Stimulated activated memory B cell treated with anti-CD40 and anti-IgM and Interleukin-4, amounts not matched to agents 10 μg/mL and 1 μg/mL and 100 μg/mL, for 72 hours (primary cell): Measurements from ENCODE around the gene ITSN2.
"Not testable (repeated sequence)": the region's sequence is repeated elsewhere in the genome, so short reads cannot be mapped to it uniquely, and the experiment has no call there.

ENCODE experiments used
- ATAC-seq: fragments of 150-1000 bp; cut with Tn5 transposase; 2 replicates; pipeline ENCODE4 v1.10.0; 2021
- H3K27ac Mint-ChIP-seq: one replicate; pipeline ENCODE4 v1.8.0; 2022; ENCODE audit warnings: mild to moderate bottlenecking, mixed read lengths
- H3K27me3 Mint-ChIP-seq: one replicate; pipeline ENCODE4 v1.8.0; 2022; ENCODE audit warnings: mixed read lengths
- H3K36me3 Mint-ChIP-seq: one replicate; pipeline ENCODE4 v1.8.0; 2022; ENCODE audit warnings: mixed read lengths
- H3K4me1 Mint-ChIP-seq: one replicate; pipeline ENCODE4 v1.8.0; 2022; ENCODE audit warnings: mixed read lengths
- H3K4me3 Mint-ChIP-seq: one replicate; pipeline ENCODE4 v1.8.0; 2022; ENCODE audit warnings: mild to moderate bottlenecking, moderate library complexity, mixed read lengths
- H3K9me3 Mint-ChIP-seq: one replicate; pipeline ENCODE4 v1.8.0; 2022; ENCODE audit warnings: mixed read lengths

Gene ITSN2

DNA sequence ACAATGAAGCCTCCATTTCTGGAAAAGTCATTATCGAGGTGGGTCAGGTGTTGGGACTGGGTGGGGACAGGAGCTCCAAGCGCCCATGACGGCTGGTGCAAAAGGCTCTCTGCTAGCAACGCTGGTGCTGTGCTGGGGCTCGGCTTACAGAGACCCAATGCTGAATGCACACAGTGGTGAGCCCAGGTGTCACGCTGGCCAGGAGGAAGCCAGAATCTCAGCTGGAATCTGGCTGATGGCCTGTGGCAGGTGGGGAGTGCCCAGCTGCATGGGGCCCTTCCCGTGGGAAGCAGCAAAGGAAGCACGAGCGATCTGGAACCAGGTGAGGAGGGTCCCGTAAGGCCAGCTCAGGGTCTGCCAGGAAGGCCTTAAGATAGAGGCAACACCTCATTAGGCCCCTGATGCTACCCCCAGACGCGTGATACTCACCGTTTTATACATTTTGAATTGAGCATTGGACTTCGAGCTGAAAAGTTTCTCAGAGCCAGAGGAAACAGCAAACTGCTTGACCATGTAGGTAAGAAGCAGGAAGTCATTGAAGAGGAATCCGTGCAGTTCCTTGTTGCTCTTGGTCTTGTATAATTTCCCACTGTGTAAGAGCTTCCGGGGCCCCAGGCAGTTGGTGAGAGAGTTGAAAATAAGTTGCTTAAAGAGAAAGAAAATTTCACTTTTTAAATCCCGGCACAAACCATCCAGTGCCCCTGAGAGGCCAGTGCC is 150.8 kb downstream of the ITSN2 start:
- no peak overlapping the region for H3K4me3 Mint-ChIP-seq
- H3K36me3 Mint-ChIP-seq, result peaks cover 90% of the 10 kb centered on the region
- no peaks in the 10 kb centered on the region for H3K27me3 Mint-ChIP-seq
- no peaks in the 10 kb centered on the region for H3K9me3 Mint-ChIP-seq
- H3K4me1 Mint-ChIP-seq, result no peaks in the 10 kb centered on the region
- H3K27ac Mint-ChIP-seq, result no peak overlapping the region
- no peak for ATAC-seq

DNA sequence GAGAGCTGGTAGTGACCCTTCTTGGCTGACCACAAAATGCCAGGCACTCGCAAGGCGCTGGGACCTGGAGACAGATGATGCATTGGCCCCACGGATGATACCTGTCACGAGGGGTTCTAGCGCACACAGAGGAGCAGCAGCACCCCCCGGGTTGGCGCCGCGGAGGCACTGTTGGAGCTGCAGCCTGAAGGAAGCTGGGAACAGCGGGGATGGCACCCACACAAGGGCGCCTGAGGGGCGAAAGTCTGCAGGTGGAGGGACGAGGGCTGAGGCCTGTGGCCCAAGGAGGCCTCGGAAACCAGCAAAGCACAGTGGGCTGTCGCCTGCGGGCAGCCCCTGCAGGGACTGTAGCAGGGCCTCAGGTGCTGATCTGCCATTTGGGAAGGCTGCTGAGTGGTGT is 151.8 kb downstream of the ITSN2 start:
- peaks cover 97% of the 10 kb centered on the region for H3K36me3 Mint-ChIP-seq
- H3K4me3 Mint-ChIP-seq, result no peak overlapping the region
- H3K9me3 Mint-ChIP-seq, result no peaks in the 10 kb centered on the region
- H3K27me3 Mint-ChIP-seq, result no peaks in the 10 kb centered on the region
- H3K4me1 Mint-ChIP-seq, result no peaks in the 10 kb centered on the region
- no peak for ATAC-seq
- no peak overlapping the region for H3K27ac Mint-ChIP-seq

DNA sequence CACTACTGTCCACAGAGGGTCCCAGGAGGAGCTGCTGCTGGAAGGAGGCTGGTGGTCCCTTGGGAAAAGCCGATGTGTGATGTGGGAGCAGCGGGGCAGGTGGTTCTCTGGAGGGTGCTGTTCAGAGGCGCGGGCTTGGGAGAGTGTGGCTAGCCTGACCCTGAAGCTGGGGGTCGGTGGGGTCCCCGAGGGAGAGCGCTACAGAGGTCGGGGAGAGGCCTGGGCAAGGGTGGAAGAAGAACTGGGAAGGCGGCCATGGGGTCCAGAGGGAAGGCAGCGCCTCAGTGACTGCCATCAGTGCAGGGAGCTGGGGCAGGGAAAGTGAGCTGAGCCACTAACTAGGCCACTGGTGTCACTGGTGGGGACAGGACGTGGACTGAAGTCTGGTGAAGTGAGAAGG is 153.0 kb downstream of the ITSN2 start:
- H3K4me1 Mint-ChIP-seq, result no peaks in the 10 kb centered on the region
- H3K27me3 Mint-ChIP-seq, result no peaks in the 10 kb centered on the region
- peaks cover 95% of the 10 kb centered on the region for H3K36me3 Mint-ChIP-seq
- no peak overlapping the region for H3K4me3 Mint-ChIP-seq
- no peaks in the 10 kb centered on the region for H3K9me3 Mint-ChIP-seq
- no peak overlapping the region for H3K27ac Mint-ChIP-seq
- no peak for ATAC-seq

DNA sequence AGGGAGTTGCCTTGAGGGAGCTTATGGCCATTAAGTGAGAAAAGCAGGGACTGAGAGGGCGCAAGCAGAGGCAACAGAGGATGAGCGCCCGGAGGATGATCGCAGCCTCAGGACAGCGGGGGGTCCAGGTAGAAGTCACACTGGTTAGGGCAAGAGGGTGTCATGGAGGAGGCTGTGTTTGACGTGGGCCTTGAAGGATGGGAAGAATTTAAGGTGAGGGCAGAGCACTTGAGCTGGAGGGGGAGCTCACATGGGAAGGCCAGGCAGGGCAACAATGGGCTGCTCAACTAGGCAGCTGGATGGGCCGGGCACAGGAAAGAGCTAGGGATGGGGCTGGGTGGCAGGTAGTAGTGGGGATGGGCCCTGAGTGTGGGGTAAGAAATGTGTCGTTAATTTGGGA is 153.6 kb downstream of the ITSN2 start:
- no peaks in the 10 kb centered on the region for H3K27me3 Mint-ChIP-seq
- H3K4me1 Mint-ChIP-seq, result no peaks in the 10 kb centered on the region
- H3K9me3 Mint-ChIP-seq, result no peaks in the 10 kb centered on the region
- no peak overlapping the region for H3K27ac Mint-ChIP-seq
- peaks cover 95% of the 10 kb centered on the region for H3K36me3 Mint-ChIP-seq
- ATAC-seq, result no peak
- H3K4me3 Mint-ChIP-seq, result no peak overlapping the region

DNA sequence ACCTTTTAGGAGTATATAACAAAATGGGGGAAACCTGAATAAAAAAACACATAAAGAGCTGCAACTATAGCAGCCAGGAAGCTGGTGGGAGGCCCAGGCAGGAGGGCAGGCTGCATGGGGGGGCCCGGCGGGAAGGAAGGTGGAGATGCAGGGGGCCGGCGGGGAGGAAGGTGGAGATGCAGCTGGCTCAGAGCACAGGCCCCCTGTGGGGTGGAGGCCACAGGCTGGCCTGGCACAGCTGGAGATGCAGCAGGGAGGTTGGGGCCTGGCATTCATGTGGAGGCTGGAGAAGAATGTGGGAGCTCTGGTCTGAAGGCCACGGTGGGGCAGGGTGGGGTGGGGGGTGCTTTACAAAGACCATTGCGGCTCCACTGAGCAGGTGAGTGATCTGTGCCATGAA is 154.1 kb downstream of the ITSN2 start:
- H3K27ac Mint-ChIP-seq, result no peak overlapping the region
- ATAC-seq, result no peak
- no peak overlapping the region for H3K4me3 Mint-ChIP-seq
- no peaks in the 10 kb centered on the region for H3K4me1 Mint-ChIP-seq
- peaks cover 95% of the 10 kb centered on the region for H3K36me3 Mint-ChIP-seq
- no peaks in the 10 kb centered on the region for H3K9me3 Mint-ChIP-seq
- H3K27me3 Mint-ChIP-seq, result no peaks in the 10 kb centered on the region

DNA sequence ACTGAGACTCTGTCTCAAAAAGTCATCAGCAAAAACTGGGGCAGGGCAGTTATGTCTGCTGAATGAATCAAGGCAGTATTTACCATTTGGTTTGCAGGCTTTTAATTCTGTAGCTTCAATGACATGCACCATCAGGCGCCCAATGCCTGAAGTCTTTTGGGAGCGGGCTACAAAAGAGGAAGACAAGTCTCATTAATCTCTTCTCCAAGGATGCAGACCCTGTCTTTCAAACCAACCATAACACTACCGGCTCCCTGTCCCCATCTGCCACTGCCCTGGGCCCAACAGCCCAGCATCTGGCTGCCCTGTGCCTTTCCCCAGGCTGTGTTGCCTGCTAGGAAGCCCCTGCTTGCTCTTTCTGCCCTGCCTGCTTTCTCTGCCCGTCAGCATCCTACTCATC is 155.2 kb downstream of the ITSN2 start:
- H3K27me3 Mint-ChIP-seq, result no peaks in the 10 kb centered on the region
- ATAC-seq, result no peak
- no peak overlapping the region for H3K27ac Mint-ChIP-seq
- no peak overlapping the region for H3K4me3 Mint-ChIP-seq
- H3K9me3 Mint-ChIP-seq, result no peaks in the 10 kb centered on the region
- peaks cover 98% of the 10 kb centered on the region for H3K36me3 Mint-ChIP-seq
- peaks cover 2% of the 10 kb centered on the region for H3K4me1 Mint-ChIP-seq

DNA sequence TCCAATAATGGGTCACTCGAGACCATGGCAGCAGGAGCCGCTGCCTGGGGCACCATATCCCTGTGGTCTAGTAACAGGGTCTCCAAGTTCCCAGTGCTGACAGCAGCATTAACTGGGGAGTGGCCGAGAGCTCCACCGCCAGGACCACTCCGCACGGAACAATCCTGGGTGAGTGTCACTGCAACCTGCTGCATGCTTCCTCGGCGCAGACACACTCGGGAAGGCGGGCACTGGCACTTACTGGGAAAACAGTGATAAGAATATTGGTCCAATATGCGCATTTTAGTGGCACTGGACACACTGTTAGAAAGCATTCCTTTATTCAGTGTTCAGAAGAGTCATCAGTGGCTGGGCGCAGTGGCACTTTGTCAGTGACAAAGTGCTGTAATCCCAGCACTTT is 155.8 kb downstream of the ITSN2 start:
- H3K9me3 Mint-ChIP-seq, result no peaks in the 10 kb centered on the region

DNA sequence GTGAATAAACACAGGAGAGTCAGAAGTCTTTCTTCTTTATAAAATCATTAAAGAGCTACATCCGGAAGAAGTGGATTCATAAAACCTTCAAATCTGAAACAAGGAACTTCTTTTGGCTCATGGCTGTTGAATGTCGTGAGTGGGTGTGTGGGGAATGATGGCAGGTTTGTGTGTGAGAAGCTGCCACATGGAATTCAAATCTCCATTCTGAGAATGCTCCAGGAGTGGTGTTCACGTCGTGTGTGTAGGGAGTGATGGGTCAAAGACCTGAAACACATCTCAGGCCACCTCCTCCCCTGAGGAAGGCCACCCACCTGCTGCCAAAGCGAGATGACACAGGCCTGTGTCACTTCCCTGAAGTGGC is 156.6 kb downstream of the ITSN2 start:
- Mint-ChIP-seq H3K4me1 (peaks cover 6% of the 10 kb centered on the region), H3K4me3 (no peak overlapping the region), H3K36me3 (peaks cover 90% of the 10 kb centered on the region), H3K27ac (no peak overlapping the region), H3K27me3 (no peaks in the 10 kb centered on the region), H3K9me3 (no peaks in the 10 kb centered on the region)
- no peak for ATAC-seq

More for the DNA sequence above, 155.8 kb downstream of the ITSN2 start:
- H3K27me3 Mint-ChIP-seq, result no peaks in the 10 kb centered on the region
- no peak overlapping the region for H3K4me3 Mint-ChIP-seq
- no peak for ATAC-seq
- H3K4me1 Mint-ChIP-seq, result peaks cover 6% of the 10 kb centered on the region
- H3K27ac Mint-ChIP-seq, result no peak overlapping the region
- peaks cover 97% of the 10 kb centered on the region for H3K36me3 Mint-ChIP-seq

DNA sequence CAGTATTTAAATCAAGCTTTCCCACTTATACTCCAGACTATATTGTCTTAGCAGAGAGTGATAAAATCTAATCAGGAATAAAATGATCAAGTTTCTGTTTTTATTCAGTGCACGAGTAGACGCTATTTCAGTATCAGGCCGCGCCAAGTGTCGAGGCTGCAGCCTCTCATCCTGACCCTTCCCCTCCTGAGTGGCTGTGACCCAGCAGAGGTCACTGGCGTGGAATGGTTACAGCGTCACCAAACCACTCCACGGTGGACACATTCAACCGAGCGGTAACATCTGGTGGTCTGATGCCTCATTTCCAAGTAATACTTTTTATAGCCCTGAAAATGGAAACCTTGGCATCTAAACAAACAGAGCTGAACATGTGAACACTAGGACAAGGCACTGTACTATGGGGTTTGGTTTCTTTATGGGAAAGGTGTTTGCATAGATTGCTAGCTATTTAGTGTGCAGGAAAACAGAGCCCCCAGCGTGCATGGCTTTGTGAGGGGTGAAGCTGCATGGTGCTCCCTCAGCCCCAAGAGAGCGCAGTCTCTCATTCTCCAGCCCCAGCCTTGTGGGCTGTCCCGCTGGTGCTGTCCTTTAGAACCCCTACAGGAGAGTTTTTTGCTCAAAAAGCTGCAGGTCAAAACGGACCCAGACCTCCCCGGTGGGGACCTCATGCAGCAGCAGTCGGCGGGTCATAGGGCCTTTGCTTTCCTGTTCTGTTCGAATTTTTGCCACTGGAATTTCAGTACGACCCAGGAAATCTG is 157.1 kb downstream of the ITSN2 start:
- Mint-ChIP-seq H3K4me1 (peaks cover 6% of the 10 kb centered on the region), H3K36me3 (peaks cover 84% of the 10 kb centered on the region), H3K4me3 (no peak overlapping the region), H3K9me3 (no peaks in the 10 kb centered on the region), H3K27me3 (no peaks in the 10 kb centered on the region), H3K27ac (no peak overlapping the region)
- no peak for ATAC-seq

DNA sequence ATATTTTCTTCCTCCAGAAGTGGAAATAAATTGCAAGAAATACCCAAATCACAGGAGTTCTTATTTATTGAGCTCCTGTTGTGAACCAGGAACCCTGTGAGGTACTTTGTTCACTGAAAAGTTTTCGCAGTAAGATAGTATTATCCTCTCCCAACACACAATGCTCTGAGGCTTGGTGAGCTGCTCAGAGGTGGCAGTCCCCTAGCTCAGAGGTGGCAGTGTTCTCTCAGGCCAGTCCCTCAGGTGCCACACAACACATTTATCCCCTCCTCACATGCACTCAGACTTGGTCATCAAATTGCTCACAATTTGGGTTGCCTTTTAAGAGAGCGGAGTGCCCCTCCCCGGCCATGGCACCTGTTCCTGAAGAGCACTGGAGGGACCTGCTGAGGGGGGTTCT is 159.5 kb downstream of the ITSN2 start:
- Mint-ChIP-seq H3K27ac (no peak overlapping the region), H3K4me3 (no peak overlapping the region), H3K9me3 (peaks cover 10% of the 10 kb centered on the region), H3K4me1 (peaks cover 6% of the 10 kb centered on the region), H3K36me3 (peaks cover 60% of the 10 kb centered on the region), H3K27me3 (no peaks in the 10 kb centered on the region)
- ATAC-seq, result no peak

DNA sequence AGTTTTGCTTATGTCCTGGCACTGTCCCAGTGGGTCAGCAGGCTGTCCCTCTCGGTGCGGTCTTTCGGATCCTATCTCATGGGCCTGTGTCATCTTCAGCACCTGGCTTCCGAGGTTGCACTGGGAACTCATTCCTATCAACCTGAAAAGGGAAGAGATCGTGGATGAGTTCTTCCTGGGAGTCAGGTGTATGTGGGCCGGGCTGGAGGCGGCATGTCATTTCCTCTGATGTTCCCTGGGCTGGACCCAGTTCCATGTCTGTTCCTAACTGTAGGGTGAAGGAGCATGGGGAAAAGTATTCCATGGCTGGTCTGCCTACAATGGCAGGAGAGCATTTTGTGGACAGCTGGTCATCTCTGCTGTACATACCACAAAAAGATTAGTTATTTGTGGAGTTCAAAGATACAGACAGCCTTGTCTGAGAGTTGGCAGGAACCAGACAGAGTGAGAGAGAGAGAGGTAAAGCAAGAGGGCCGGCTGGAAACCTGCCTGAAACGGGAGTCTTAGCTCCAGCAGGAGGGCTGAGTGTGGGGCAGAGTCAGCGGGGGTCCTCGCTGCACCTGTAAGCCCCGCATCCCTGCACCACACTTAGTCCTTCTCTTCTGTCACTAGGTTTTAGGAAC is 160.3 kb downstream of the ITSN2 start:
- no peak for ATAC-seq
- no peaks in the 10 kb centered on the region for H3K27me3 Mint-ChIP-seq
- no peak overlapping the region for H3K27ac Mint-ChIP-seq
- H3K36me3 Mint-ChIP-seq, result peaks cover 53% of the 10 kb centered on the region
- H3K4me3 Mint-ChIP-seq, result no peak overlapping the region
- peaks cover 6% of the 10 kb centered on the region for H3K4me1 Mint-ChIP-seq
- peaks cover 10% of the 10 kb centered on the region for H3K9me3 Mint-ChIP-seq

DNA sequence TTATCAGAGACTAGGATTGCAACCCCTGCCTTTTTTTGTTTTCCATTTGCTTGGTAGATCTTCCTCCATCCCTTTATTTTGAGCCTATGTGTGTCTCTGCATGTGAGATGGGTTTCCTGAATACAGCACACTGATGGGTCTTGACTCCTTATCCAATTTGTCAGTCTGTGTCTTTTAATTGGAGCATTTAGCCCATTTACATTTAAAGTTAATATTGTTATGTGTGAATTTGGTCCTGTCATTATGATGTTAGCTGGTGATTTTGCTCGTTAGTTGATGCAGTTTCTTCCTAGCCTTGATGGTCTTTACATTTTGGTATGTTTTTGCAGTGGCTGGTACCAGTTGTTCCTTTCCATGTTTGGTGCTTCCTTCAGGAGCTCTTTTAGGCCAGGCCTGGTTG is 163.1 kb downstream of the ITSN2 start:
- not testable (repeated sequence) for ATAC-seq, H3K27ac Mint-ChIP-seq, H3K4me3 Mint-ChIP-seq, H3K27me3 Mint-ChIP-seq, H3K9me3 Mint-ChIP-seq, H3K4me1 Mint-ChIP-seq
- H3K36me3 Mint-ChIP-seq, result peaks cover 26% of the 10 kb centered on the region

DNA sequence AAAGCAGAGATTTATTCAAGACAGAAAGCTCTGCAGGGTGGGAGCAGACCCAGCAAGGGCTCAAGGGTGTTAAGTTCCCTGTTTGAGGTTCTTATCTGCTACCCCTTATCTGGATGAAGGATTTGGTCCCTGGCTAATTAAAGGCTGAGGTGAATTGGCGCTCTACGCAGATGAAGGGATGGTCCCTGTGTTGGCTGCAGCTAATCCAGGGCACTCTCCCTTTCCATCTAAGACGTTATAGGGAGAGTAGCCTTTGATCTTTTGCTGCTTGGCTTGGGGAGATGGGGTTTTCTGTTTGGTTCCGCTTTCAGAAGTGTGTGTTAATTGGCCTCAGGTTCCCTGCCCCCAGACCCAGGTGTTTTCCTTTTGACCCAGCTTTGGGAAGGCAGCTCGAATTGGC is 168.5 kb downstream of the ITSN2 start:
- no peaks in the 10 kb centered on the region for H3K27me3 Mint-ChIP-seq
- H3K4me1 Mint-ChIP-seq, result no peaks in the 10 kb centered on the region
- ATAC-seq, result no peak
- H3K36me3 Mint-ChIP-seq, result peaks cover 17% of the 10 kb centered on the region
- H3K27ac Mint-ChIP-seq, result no peak overlapping the region
- H3K9me3 Mint-ChIP-seq, result peaks cover 11% of the 10 kb centered on the region
- H3K4me3 Mint-ChIP-seq, result no peak overlapping the region

DNA sequence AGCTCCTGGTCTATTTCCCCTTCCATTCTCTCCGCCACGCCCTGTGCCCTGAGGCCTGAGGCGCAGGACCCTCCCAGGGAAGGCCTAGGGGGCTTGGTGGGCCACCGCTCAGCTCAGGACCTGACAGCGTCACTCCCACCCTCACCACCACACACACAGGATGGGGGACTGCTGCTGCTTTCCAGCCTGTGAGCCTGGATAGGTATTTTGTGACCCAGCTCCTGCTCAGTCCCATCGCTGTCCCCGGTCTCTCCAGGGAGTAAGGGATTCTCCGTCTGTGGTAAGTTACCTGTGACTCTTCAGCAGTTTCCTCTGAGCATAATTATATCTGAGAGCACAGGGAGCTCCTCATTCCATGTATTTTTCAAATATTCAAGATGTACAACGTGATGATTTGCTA is 169.2 kb downstream of the ITSN2 start:
- Mint-ChIP-seq H3K36me3 (peaks cover 17% of the 10 kb centered on the region), H3K4me3 (no peak overlapping the region)
- ATAC-seq, result no peak

DNA sequence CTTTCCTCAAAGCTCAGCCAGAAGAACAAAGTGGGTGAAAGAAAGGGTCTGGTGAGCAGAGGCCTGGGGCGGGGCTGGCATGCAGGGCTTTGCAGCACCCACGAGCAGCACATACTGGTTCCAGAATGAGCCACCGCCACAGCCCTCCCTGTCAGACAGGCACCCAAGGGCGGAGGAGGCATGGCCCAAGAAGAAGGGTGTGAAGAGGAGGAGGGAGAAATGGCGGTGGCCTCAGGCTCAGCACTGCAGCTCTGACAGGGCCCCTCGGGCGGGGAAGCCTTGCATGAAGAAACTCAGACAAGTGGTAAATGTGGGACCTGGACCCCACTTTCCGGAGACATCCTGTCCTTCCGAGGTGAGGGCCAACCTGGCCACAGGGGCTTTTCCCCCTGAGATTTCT is 169.8 kb downstream of the ITSN2 start:
- H3K36me3 Mint-ChIP-seq, result peaks cover 17% of the 10 kb centered on the region
- H3K9me3 Mint-ChIP-seq, result peaks cover 5% of the 10 kb centered on the region
- H3K4me1 Mint-ChIP-seq, result no peaks in the 10 kb centered on the region
- no peak for ATAC-seq
- no peak overlapping the region for H3K4me3 Mint-ChIP-seq
- no peak overlapping the region for H3K27ac Mint-ChIP-seq
- no peaks in the 10 kb centered on the region for H3K27me3 Mint-ChIP-seq

More for the DNA sequence above, 169.2 kb downstream of the ITSN2 start:
- Mint-ChIP-seq H3K27ac (no peak overlapping the region), H3K4me1 (no peaks in the 10 kb centered on the region), H3K9me3 (peaks cover 5% of the 10 kb centered on the region), H3K27me3 (no peaks in the 10 kb centered on the region)

DNA sequence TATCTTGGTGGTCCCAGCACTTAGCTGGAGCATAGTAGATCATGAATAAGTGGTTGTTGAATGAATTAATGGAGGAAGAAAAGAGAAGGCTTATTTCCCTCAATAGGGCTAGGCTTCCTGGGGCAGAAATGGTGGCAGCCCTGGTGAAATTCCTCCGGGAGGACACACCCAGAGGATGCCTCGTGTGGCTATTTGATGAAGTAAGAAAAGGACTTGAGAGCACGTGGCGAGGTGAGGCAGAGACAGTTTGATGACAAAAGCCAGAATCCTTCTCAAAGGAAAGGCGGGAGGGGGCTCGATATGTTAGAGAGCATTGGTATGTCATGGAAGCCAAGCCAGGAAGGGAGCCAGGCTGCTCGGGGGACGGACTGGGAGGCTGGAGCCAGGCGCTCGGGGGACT is 170.8 kb downstream of the ITSN2 start:
- ATAC-seq, result no peak
- no peak overlapping the region for H3K4me3 Mint-ChIP-seq
- H3K4me1 Mint-ChIP-seq, result no peaks in the 10 kb centered on the region
- no peak overlapping the region for H3K27ac Mint-ChIP-seq
- H3K27me3 Mint-ChIP-seq, result no peaks in the 10 kb centered on the region
- peaks cover 17% of the 10 kb centered on the region for H3K36me3 Mint-ChIP-seq
- peaks cover 5% of the 10 kb centered on the region for H3K9me3 Mint-ChIP-seq
